22Rv1 (cell line): ENCODE results near the gene HPS1.
"Not testable (repeated sequence)": the region's sequence is repeated elsewhere in the genome, so short reads cannot be mapped to it uniquely, and the experiment has no call there.

Experiments
- H3K27ac ChIP-seq: fragments of 450-650 bp; 2 replicates; pipeline ENCODE4 v1.5.1; 2017
- ZFX ChIP-seq: fragments of 450-650 bp; IDR thresholded peaks from 2 replicates; pipeline ENCODE4 v1.6.1; 2017; ENCODE audit warnings: antibody characterized with exemption, borderline replicate concordance
- TF ChIP-seq, protein P1 (sequence below): fragments of 450-650 bp; IDR thresholded peaks from 2 replicates; pipeline ENCODE4 v1.5.1; 2017; ENCODE audit warnings: mild to moderate bottlenecking

The HPS1 gene

DNA sequence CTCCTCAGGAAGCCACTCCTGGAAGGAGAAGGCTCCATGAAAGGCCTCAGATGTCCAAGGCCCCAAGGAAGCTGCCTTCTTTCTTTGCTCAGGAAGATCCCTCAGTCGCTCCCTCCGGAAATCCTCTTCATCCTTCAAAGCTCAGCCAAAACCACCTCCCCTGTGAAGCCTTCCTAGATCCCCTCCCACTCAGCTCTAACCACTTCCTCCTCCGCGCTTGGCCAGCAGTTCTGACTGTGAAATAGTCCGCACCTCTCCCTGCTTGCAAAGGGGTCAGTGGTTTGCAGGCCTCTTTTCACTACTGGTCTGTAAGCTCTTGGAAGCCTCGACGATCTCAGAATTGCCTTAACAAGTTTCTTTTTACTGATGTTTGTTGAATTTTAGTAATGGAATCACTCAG lies 55.7 kb downstream of the HPS1 start:
- TF ChIP-seq, protein P1, sequence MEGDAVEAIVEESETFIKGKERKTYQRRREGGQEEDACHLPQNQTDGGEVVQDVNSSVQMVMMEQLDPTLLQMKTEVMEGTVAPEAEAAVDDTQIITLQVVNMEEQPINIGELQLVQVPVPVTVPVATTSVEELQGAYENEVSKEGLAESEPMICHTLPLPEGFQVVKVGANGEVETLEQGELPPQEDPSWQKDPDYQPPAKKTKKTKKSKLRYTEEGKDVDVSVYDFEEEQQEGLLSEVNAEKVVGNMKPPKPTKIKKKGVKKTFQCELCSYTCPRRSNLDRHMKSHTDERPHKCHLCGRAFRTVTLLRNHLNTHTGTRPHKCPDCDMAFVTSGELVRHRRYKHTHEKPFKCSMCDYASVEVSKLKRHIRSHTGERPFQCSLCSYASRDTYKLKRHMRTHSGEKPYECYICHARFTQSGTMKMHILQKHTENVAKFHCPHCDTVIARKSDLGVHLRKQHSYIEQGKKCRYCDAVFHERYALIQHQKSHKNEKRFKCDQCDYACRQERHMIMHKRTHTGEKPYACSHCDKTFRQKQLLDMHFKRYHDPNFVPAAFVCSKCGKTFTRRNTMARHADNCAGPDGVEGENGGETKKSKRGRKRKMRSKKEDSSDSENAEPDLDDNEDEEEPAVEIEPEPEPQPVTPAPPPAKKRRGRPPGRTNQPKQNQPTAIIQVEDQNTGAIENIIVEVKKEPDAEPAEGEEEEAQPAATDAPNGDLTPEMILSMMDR: no peak
- TF ChIP-seq ZFX: no peak
- H3K27ac ChIP-seq: no peak overlapping the region

GRCh38 chr10:98390406-98390805 lies 56.3 kb downstream of the HPS1 start:
- no peak for TF ChIP-seq ZFX
- TF ChIP-seq, protein P1: no peak
- no peak overlapping the region for H3K27ac ChIP-seq

GRCh38 chr10:98389398-98389797 lies 57.3 kb downstream of the HPS1 start:
- TF ChIP-seq ZFX: no peak
- TF ChIP-seq, protein P1: no peak
- no peak overlapping the region for H3K27ac ChIP-seq

DNA sequence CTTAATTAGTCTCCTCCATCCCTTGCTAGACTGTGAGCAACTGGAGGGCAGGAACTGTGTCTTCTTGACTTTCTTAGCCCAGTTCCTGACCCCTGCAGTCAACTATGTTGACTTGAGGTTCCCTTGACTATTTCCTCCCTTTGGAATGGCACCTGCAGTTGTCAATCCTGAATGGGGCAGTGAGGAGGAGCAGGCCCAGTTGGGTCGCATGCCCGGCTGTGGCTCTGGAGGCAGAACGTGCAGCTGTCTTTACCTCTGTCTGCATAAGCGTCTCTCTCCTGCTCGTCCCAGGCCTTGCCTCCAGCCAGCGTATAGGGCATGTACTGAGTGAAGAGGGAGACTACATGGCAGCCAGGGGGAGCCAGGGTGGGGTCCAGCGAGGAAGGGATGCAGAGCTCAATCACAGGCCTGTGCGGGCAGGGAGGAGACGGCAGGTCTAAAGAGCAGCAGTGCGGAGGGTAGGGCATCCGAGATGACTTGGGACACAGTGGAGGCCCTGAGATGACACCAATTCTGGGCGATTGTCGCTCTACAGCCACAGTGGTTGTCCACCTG lies 58.6 kb downstream of the HPS1 start:
- TF ChIP-seq, protein P1: no peak
- TF ChIP-seq ZFX: no peak
- H3K27ac ChIP-seq: no peak overlapping the region

- H3K27ac ChIP-seq: no peak overlapping the region
- TF ChIP-seq, protein P1: no peak
- TF ChIP-seq ZFX: no peak
These were observed 62.1 kb downstream of the HPS1 start for GRCh38 chr10:98384531-98385133.

GRCh38 chr10:98383869-98384268 lies 62.9 kb downstream of the HPS1 start:
- no peak overlapping the region for H3K27ac ChIP-seq
- no peak for TF ChIP-seq ZFX
- TF ChIP-seq, protein P1: no peak

DNA sequence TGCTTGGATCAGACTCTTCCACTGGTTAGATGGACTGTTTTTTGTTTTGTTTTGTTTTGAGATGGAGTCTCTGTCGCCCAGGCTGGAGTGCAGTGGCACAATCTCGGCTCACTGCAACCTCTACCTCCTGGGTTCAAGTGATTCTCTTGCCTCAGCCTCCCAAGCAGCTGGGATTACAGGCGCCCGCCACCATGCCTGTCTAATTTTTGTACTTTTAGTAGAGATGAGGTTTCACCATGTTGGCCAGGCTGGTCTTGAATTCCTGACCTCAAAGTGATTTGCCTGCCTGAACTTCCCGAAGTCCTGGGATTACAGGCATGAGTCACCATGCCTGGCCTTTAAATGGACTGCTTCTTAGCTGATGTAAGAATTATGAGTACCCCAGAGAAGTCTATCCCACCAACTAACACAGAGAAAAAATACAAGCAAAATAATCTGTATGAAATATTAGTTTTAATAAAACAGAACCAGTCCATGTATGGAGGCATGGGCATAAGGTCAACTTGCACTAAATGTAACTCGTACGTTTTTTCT lies 63.5 kb downstream of the HPS1 start:
- H3K27ac ChIP-seq: not testable (repeated sequence)

DNA sequence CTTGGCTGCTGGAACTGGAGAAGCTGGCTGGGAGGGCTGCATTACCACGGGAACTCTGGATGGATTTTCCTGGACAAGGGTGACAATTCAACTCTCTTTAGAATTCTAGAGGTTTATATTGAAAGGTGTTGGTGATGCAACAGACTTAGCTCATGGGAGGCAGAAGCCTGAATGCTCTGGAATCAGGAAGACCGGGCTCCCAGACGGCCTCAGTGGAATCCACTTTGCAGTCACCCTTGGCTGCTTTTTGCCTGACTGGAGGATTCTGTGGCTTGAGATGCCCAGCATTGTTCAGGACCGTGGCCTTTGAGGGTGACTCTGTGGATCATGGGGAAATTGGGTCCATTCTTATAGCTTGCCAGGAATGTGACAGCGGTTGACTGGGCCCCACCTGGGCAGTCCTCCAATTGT lies 64.0 kb downstream of the HPS1 start:
- no peak overlapping the region for H3K27ac ChIP-seq
- TF ChIP-seq, protein P1: no peak
- TF ChIP-seq ZFX: no peak
